Neural cell (in vitro differentiated cells): ENCODE results near the gene NKAIN2.

Experiments
- EZH2 ChIP-seq: fragments of 200-600, 300-800 bp; shearing (Covaris generic), sonication (generic); IDR thresholded peaks from 2 replicates; pipeline ENCODE4 v1.6.1; 2014; ENCODE audit warnings: antibody characterized with exemption, low read length, borderline replicate concordance, mild to moderate bottlenecking; ENCODE audit not compliant: insufficient read depth, poor library complexity, severe bottlenecking
- MXI1 ChIP-seq: fragments of 450-650 bp; conservative IDR thresholded peaks from 2 replicates; pipeline ENCODE4 v1.6.1; 2014; ENCODE audit warnings: antibody characterized with exemption, mild to moderate bottlenecking; ENCODE audit not compliant: poor library complexity, severe bottlenecking
- RAD21 ChIP-seq: fragments of 450-650 bp; conservative IDR thresholded peaks from 2 replicates; pipeline ENCODE4 v1.6.1; 2014; ENCODE audit warnings: antibody characterized with exemption, mild to moderate bottlenecking, moderate library complexity
- TAF1 ChIP-seq: IDR thresholded peaks from 2 replicates; pipeline ENCODE4 v1.6.1; 2012; ENCODE audit warnings: low read depth
- TF ChIP-seq, protein P1 (sequence below): IDR thresholded peaks from 2 replicates; pipeline ENCODE4 v1.6.1; 2012; ENCODE audit warnings: borderline replicate concordance
- TF ChIP-seq, protein P2 (sequence below): fragments of 450-650 bp; IDR thresholded peaks from 2 replicates; pipeline ENCODE4 v1.5.1; 2014; ENCODE audit warnings: antibody characterized with exemption, mild to moderate bottlenecking, moderate library complexity; ENCODE audit not compliant: poor library complexity, severe bottlenecking

DNA sequence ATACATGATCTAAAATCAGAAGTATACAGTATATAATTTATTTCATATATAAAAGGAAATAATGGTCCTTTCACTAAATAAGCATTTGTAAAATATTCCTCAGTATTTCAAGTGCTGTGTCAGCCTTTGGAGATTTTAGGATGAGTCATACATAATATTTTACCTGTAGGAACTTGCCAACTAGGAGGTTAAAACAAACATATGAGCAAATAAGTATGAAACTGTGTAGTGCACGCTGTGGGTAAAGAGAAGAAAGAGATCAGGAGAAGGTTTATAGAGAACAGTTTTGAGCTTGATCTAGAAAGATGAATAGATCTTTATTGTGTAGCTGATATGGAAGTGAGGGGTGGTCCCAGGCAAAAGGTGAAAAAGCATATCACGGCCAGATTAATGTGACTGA is 988.7 kb downstream of the NKAIN2 start:
- TF ChIP-seq TAF1 (no peak), RAD21 (no peak), EZH2 (no peak), MXI1 (no peak)
- TF ChIP-seq, protein P1, sequence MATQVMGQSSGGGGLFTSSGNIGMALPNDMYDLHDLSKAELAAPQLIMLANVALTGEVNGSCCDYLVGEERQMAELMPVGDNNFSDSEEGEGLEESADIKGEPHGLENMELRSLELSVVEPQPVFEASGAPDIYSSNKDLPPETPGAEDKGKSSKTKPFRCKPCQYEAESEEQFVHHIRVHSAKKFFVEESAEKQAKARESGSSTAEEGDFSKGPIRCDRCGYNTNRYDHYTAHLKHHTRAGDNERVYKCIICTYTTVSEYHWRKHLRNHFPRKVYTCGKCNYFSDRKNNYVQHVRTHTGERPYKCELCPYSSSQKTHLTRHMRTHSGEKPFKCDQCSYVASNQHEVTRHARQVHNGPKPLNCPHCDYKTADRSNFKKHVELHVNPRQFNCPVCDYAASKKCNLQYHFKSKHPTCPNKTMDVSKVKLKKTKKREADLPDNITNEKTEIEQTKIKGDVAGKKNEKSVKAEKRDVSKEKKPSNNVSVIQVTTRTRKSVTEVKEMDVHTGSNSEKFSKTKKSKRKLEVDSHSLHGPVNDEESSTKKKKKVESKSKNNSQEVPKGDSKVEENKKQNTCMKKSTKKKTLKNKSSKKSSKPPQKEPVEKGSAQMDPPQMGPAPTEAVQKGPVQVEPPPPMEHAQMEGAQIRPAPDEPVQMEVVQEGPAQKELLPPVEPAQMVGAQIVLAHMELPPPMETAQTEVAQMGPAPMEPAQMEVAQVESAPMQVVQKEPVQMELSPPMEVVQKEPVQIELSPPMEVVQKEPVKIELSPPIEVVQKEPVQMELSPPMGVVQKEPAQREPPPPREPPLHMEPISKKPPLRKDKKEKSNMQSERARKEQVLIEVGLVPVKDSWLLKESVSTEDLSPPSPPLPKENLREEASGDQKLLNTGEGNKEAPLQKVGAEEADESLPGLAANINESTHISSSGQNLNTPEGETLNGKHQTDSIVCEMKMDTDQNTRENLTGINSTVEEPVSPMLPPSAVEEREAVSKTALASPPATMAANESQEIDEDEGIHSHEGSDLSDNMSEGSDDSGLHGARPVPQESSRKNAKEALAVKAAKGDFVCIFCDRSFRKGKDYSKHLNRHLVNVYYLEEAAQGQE, result no peak
- TF ChIP-seq, protein P2, sequence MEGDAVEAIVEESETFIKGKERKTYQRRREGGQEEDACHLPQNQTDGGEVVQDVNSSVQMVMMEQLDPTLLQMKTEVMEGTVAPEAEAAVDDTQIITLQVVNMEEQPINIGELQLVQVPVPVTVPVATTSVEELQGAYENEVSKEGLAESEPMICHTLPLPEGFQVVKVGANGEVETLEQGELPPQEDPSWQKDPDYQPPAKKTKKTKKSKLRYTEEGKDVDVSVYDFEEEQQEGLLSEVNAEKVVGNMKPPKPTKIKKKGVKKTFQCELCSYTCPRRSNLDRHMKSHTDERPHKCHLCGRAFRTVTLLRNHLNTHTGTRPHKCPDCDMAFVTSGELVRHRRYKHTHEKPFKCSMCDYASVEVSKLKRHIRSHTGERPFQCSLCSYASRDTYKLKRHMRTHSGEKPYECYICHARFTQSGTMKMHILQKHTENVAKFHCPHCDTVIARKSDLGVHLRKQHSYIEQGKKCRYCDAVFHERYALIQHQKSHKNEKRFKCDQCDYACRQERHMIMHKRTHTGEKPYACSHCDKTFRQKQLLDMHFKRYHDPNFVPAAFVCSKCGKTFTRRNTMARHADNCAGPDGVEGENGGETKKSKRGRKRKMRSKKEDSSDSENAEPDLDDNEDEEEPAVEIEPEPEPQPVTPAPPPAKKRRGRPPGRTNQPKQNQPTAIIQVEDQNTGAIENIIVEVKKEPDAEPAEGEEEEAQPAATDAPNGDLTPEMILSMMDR, result no peak
